H54 (cell line): ENCODE results near the gene POLE3.

Source experiments
- DNase-seq: peaks from one replicate; pipeline ENCODE4 v3.0.0; 2011; ENCODE audit warnings: low spot score, mixed read lengths; ENCODE audit not compliant: insufficient read length
- FAIRE-seq: peaks from 3 replicates; lab custom pipeline; 2011; peaks lifted over from hg19 to GRCh38; lab: Jason Lieb, UNC
- POLR2A ChIP-seq: IDR thresholded peaks from 2 replicates; pipeline ENCODE4 v1.6.1; 2011; ENCODE audit warnings: low read depth, mild to moderate bottlenecking, low read length

The POLE3 gene

DNA sequence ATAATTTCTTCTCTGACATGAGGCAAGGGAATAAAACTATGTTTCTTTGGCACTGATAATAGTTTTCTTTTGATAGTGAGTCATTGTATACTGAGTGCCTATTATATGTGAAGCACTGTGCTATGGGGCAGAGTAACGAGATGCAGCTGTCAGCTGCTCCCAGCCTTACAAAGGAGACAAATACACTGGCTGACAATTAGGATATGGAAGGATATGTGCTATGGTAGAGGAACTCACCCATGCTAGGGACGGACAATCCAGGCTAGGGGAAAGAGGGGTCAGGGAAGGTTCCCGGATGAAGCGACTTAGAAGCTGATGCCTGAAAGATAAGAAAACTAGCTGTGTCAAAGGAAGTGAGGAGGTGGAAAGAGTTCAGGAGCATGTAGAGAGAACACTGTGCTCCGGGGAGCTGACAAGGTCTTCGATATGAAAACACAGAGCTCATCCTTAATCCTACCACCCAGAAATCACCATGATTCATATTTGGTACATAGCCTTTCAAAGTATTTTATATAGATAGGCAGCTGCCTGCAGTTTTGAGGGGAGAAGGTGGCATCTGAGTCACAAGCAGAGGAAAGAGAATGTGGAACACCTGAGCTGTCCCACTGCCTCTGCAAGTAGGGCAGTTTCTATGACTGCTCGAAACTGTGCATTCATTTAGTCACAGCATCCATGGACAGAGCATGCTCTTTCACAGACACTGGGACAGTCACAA lies 49.0 kb downstream of the POLE3 start:
- FAIRE-seq (peak; percentile 53), DNase-seq (no peak)
- no peak for TF ChIP-seq POLR2A

DNA sequence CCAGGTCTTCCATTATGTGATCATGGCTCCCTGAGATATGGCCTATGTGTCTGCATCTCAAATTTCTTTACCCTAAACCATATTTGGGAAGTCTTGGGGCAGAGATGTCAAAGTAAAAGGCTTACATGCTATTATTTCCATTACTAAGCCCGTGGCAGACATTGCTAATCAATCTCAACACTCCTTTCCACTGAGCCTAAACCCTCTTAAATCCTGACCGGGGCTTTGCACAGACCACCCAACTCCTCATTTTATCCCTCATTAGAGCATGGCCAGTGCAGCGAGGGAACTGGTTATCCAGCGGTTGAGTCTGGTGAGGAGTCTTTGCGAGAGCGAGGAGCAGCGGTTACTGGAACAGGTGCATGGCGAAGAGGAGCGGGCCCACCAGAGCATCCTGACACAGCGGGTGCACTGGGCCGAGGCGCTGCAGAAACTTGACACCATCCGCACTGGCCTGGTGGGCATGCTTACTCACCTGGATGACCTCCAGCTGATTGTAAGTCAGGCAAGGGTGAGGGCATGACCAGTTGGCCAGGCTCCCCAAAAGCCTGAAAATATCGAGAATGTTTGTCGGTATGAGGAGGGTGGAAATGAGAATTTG lies 50.1 kb downstream of the POLE3 start:
- no peak for TF ChIP-seq POLR2A
- FAIRE-seq (peak; percentile 20), DNase-seq (no peak)

DNA sequence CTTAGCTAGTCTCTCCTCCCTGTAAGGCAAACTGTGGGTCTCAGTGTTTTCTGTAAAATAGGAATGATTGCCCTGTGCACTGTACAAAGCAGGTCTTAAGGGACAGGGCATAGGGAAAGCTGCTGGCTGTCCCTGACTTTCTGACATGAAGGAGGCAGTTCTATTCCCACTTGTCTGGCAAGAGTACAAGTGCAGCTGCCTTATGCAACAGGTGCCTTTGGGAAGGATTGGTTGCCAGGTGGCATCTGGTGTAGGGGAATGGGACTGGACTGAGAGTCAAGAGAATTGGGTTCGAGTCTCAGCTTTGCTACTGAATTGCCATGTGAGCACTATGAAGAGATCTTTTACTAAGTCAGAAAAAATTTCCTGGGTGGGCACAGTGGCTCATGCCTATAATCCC lies 51.1 kb downstream of the POLE3 start:
- TF ChIP-seq POLR2A = no peak
- FAIRE-seq = no peak

More for the DNA sequence above, 51.1 kb downstream of the POLE3 start:
- no peak for DNase-seq
